K562 (cell line): ENCODE results near the gene PHF21A. TPM values are rescaled to one million over a fixed set of nuclear protein-coding genes. Genes with fewer than 3 reads are reported as not detected.
A peak's percentile ranks its signal among the peaks of the same experiment; 100 is the strongest.

Experiments
- CAMTA2 ChIP-seq: fragments of 250-450 bp; sonication (Bioruptor Pico); conservative IDR thresholded peaks from 2 replicates; pipeline ENCODE4 v1.5.1; 2022
- ESRRA ChIP-seq: fragments of 450-650 bp; IDR thresholded peaks from 2 replicates; pipeline ENCODE4 v1.6.1; 2014; ENCODE audit warnings: low read depth, mild to moderate bottlenecking, moderate library complexity, borderline replicate concordance
- IRF9 ChIP-seq: fragments of 450-650 bp; IDR thresholded peaks from 2 replicates; pipeline ENCODE4 v1.6.1; 2016; ENCODE audit warnings: missing biosample characterization, missing genetic modification characterization
- KLF13 ChIP-seq: fragments of 450-650 bp; IDR thresholded peaks from 2 replicates; pipeline ENCODE4 v1.6.1; 2016; ENCODE audit warnings: missing genetic modification characterization, low read depth, mild to moderate bottlenecking, missing compliant biosample characterization, moderate library complexity, borderline replicate concordance
- LEF1 ChIP-seq: fragments of 450-650 bp; IDR thresholded peaks from 2 replicates; pipeline ENCODE4 v1.6.1; 2016; ENCODE audit warnings: mild to moderate bottlenecking
- MAFG ChIP-seq: fragments of 450-650 bp; conservative IDR thresholded peaks from 2 replicates; pipeline ENCODE4 v1.6.1; 2016; ENCODE audit warnings: missing genetic modification characterization, missing compliant biosample characterization
- MTA2 ChIP-seq: fragments of 450-650 bp; IDR thresholded peaks from 2 replicates; pipeline ENCODE4 v1.6.1; 2016; ENCODE audit warnings: low read depth
- NR0B1 ChIP-seq: fragments of 450-650 bp; IDR thresholded peaks from one replicate; pipeline ENCODE4 v1.6.1; 2018; ENCODE audit warnings: mild to moderate bottlenecking, moderate library complexity; ENCODE audit not compliant: partially characterized antibody
- PHF8 ChIP-seq: fragments of 200-600 bp; sonication (generic); IDR thresholded peaks from 2 replicates; pipeline ENCODE4 v1.6.1; 2012; ENCODE audit warnings: mixed run types, mild to moderate bottlenecking, inconsistent platforms, low read length, moderate library complexity, borderline replicate concordance
- PRMT5 ChIP-seq: sonication (generic); formaldehyde crosslinking; IDR thresholded peaks from 2 replicates; pipeline ENCODE4 v1.5.0; 2020; ENCODE audit warnings: missing genetic modification reagents
- SAP30 ChIP-seq: fragments of 200-600 bp; sonication (generic); IDR thresholded peaks from 2 replicates; pipeline ENCODE4 v1.6.1; 2012; ENCODE audit warnings: borderline replicate concordance, low read depth, mild to moderate bottlenecking, moderate library complexity, low read length, control low read depth, inconsistent platforms; ENCODE audit not compliant: insufficient read depth, poor library complexity, severe bottlenecking
- SMAD2 ChIP-seq: fragments of 150-350 bp; IDR thresholded peaks from 2 replicates; pipeline ENCODE4 v1.6.1; 2014; ENCODE audit warnings: low read depth, mild to moderate bottlenecking, low read length
- SMARCC2 ChIP-seq: fragments of 450-650 bp; IDR thresholded peaks from 2 replicates; pipeline ENCODE4 v1.6.1; 2017; ENCODE audit warnings: antibody characterized with exemption, moderate library complexity, mild to moderate bottlenecking, low read depth
- TARDBP ChIP-seq: fragments of 450-650 bp; IDR thresholded peaks from 2 replicates; pipeline ENCODE4 v1.6.1; 2016
- TCF7 ChIP-seq: sonication (generic); IDR thresholded peaks from 2 replicates; pipeline ENCODE4 v1.6.1; 2016; ENCODE audit warnings: antibody characterized with exemption, borderline replicate concordance
- TRIM28 ChIP-seq: fragments of 450-650 bp; IDR thresholded peaks from 2 replicates; pipeline ENCODE4 v1.6.1; 2017
- XRCC5 ChIP-seq: fragments of 200-400 bp; formaldehyde crosslinking; IDR thresholded peaks from 2 replicates; pipeline ENCODE4 v1.6.1; 2017; ENCODE audit warnings: low read depth, mild to moderate bottlenecking, low read length
- ZBTB26 ChIP-seq: fragments of 450-650 bp; formaldehyde crosslinking; IDR thresholded peaks from 2 replicates; pipeline ENCODE4 v1.4.0; 2022; ENCODE audit warnings: missing genetic modification characterization
- ZBTB7A ChIP-seq: IDR thresholded peaks from 2 replicates; pipeline ENCODE4 v1.6.1; 2011; ENCODE audit warnings: low read depth, mild to moderate bottlenecking, low read length, moderate library complexity, borderline replicate concordance; ENCODE audit not compliant: control insufficient read depth
- ZC3H11A ChIP-seq: IDR thresholded peaks from 2 replicates; pipeline ENCODE4 v1.6.1; 2012; ENCODE audit warnings: low read depth, low read length, improper control_type of control experiment
- ZFP1 ChIP-seq: fragments of 450-650 bp; formaldehyde crosslinking; IDR thresholded peaks from 2 replicates; pipeline ENCODE4 v1.4.0; 2020; ENCODE audit warnings: mild to moderate bottlenecking, mixed read lengths
- ZFP30 ChIP-seq: fragments of 250-450 bp; sonication (Bioruptor Pico); IDR thresholded peaks from 2 replicates; pipeline ENCODE4 v1.8.0; 2022; ENCODE audit warnings: moderate library complexity, mild to moderate bottlenecking, inconsistent platforms, borderline replicate concordance
- ZFX ChIP-seq: sonication (generic); formaldehyde crosslinking; IDR thresholded peaks from 2 replicates; pipeline ENCODE4 v1.8.0; 2022; ENCODE audit warnings: mild to moderate bottlenecking, missing genetic modification reagents, moderate library complexity
- ZNF445 ChIP-seq: fragments of 250-450 bp; sonication (Bioruptor Pico); IDR thresholded peaks from 2 replicates; pipeline ENCODE4 v1.4.0; 2020; ENCODE audit warnings: low read depth, mild to moderate bottlenecking, moderate library complexity
- ZNF57 ChIP-seq: fragments of 450-650 bp; formaldehyde crosslinking; IDR thresholded peaks from 2 replicates; pipeline ENCODE4 v1.4.0; 2020; ENCODE audit warnings: mild to moderate bottlenecking, moderate library complexity
- ZNF586 ChIP-seq: fragments of 450-650 bp; formaldehyde crosslinking; conservative IDR thresholded peaks from 2 replicates; pipeline ENCODE4 v1.4.0; 2020; ENCODE audit warnings: mild to moderate bottlenecking, moderate library complexity
- polyA plus RNA-seq, 8 experiments: library from polyadenylated mRNA; depleted of rRNA in 4 of 8; stranded (reverse) in 5 of 8; unstranded in 3 of 8; fragments of >200 nt; fragmentation: Nextera tagmentation in 2 of 8; fragmentation: Illumina TruSeq in 1 of 8; extraction: Ambion mirVana in 2 of 8; extraction: Trizol in 1 of 8; gene quantifications; 2 replicates each; pipeline versions ENCODE4 v1.2.1 to v1.2.3, GENCODE V29; 2011 to 2014; ENCODE audit warnings: inconsistent platforms in 1 of 8, missing spikeins in 1 of 8
- total RNA-seq, 7 experiments: library from RNA; depleted of rRNA in 6 of 7; stranded (reverse); fragments of >200 nt in 6 of 7; fragmentation: Illumina TruSeq in 2 of 7; extraction: Trizol in 2 of 7; gene quantifications; 2 replicates each; pipeline versions ENCODE4 v1.2.1 to v1.2.3, GENCODE V29; 2011 to 2021; ENCODE audit warnings: low replicate concordance in 1 of 7

Gene PHF21A
- total and polyA plus RNA-seq, 9 of the 15 experiments (the other 6 are each of a cell fraction or from before 2014, with no cell fraction given): 1.5 to 32.4 (median 10.7) TPM

GRCh38 chr11:45994371-45995341 is 126.6 kb downstream of the PHF21A start (continued):
- no peak for TF ChIP-seq NR0B1
- peak; percentile 96 for TF ChIP-seq MAFG (tag)
- TF ChIP-seq TARDBP: no peak
- TF ChIP-seq ZNF57: no peak
- TF ChIP-seq ZNF445 (CRISPR knock-in tag): no peak
- TF ChIP-seq ZFX (CRISPR knock-in tag): no peak
- TF ChIP-seq XRCC5: peak; percentile 46; the same call in 1 of the 2 replicates
- no peak for TF ChIP-seq SMAD2
- TF ChIP-seq ZBTB7A: no peak
- TF ChIP-seq MTA2: peak; percentile 73
- peak; percentile 18; the same call in 1 of the 2 replicates for TF ChIP-seq TRIM28
- TF ChIP-seq CAMTA2 (CRISPR knock-in tag): no peak
- peak; percentile 88; the same call in 1 of the 2 replicates for TF ChIP-seq LEF1
- TF ChIP-seq SMARCC2: 0 out of 2 replicates have a peak, but pooled peaks have one; percentile 56
- no peak for TF ChIP-seq ZFP1 (CRISPR knock-in tag)
- TF ChIP-seq PHF8: peak; percentile 12; the same call in 1 of the 2 replicates
- TF ChIP-seq IRF9 (tag): peak; percentile 87
- no peak for TF ChIP-seq ZBTB26 (CRISPR knock-in tag)
- no peak for TF ChIP-seq ZC3H11A
- 0 out of 2 replicates have a peak, but pooled peaks have one; percentile 5 for TF ChIP-seq ZFP30 (CRISPR knock-in tag)
- no peak for TF ChIP-seq KLF13 (tag)
- no peak for TF ChIP-seq PRMT5 (CRISPR knock-in tag)
- TF ChIP-seq ZNF586: no peak
- TF ChIP-seq TCF7: no peak
- no peak for TF ChIP-seq SAP30
- TF ChIP-seq ESRRA: 0 out of 2 replicates have a peak, but pooled peaks have one; percentile 12
